ENCODE measurements around the gene ITGAL. TPM values are rescaled to one million over a fixed set of nuclear protein-coding genes. Genes with fewer than 3 reads are reported as not detected.

ITGAL gene
- total and polyA plus RNA-seq, 2 of the 13 experiments (the other 11 are each of a cell fraction or from before 2014, with no cell fraction given) = 0.86 to 1.2 TPM

GRCh38 chr16:30567991-30568638, 95.6 kb downstream of the ITGAL start (continued):
- TF ChIP-seq PAXIP1 (CRISPR knock-in tag; conservative IDR thresholded peaks at IDR 0.05) (0 out of 2 replicates have a peak, but pooled peaks have one; percentile 18), ZIK1 (CRISPR knock-in tag; IDR thresholded peaks at IDR 0.05; ENCODE audit: borderline replicate concordance, low read depth) (no peak), ZNF235 (CRISPR knock-in tag; IDR thresholded peaks at IDR 0.05; ENCODE audit: borderline replicate concordance) (no peak), SPEN (CRISPR knock-in tag; IDR thresholded peaks at IDR 0.05; ENCODE audit: low read depth) (0 out of 2 replicates have a peak, but pooled peaks have one; percentile 21), ZBTB10 (CRISPR knock-in tag; IDR thresholded peaks at IDR 0.05; ENCODE audit: borderline replicate concordance) (no peak), ZNF530 (CRISPR knock-in tag; IDR thresholded peaks at IDR 0.05; ENCODE audit: low read depth) (no peak), PAX8 (CRISPR knock-in tag; IDR thresholded peaks at IDR 0.05; ENCODE audit: borderline replicate concordance) (no peak), TCF7 (IDR thresholded peaks at IDR 0.05; ENCODE audit: low read depth) (0 out of 2 replicates have a peak, but pooled peaks have one; percentile 8), RCOR2 (CRISPR knock-in tag; IDR thresholded peaks at IDR 0.05) (0 out of 2 replicates have a peak, but pooled peaks have one; percentile 14), HIC2 (CRISPR knock-in tag; IDR thresholded peaks at IDR 0.05; ENCODE audit: low read depth) (0 out of 2 replicates have a peak, but pooled peaks have one; percentile 26), TFAP4 (IDR thresholded peaks at IDR 0.05; ENCODE audit: borderline replicate concordance, low read depth) (peak; percentile 73), GATAD2A (CRISPR knock-in tag; IDR thresholded peaks at IDR 0.05) (peak; percentile 51), ATF4 (CRISPR knock-in tag; IDR thresholded peaks at IDR 0.05) (0 out of 4 replicates have a peak, but pooled peaks of 1 of the 2 experiments have one; percentile 14), SMC3 (IDR thresholded peaks at IDR 0.05; ENCODE audit: low read length) (no peak), ASH2L (IDR thresholded peaks at IDR 0.05; ENCODE audit: insufficient read length, low read depth, low read length) (no peak), FOXA3 (CRISPR knock-in tag; IDR thresholded peaks at IDR 0.05) (peak; percentile 24; the same call in 1 of the 2 replicates), ZNF652 (CRISPR knock-in tag; IDR thresholded peaks at IDR 0.05; ENCODE audit: borderline replicate concordance, low read depth) (no peak), ZNF816 (CRISPR knock-in tag; IDR thresholded peaks at IDR 0.05; ENCODE audit: borderline replicate concordance) (no peak), HOXD1 (CRISPR knock-in tag; IDR thresholded peaks at IDR 0.05) (0 out of 2 replicates have a peak, but pooled peaks have one; percentile 36)
